ENCODE results near the gene TUBA4B.
A peak's percentile ranks its signal among the peaks of the same experiment; 100 is the strongest.
"Not testable (repeated sequence)": the region's sequence is repeated elsewhere in the genome, so short reads cannot be mapped to it uniquely, and the experiment has no call there.

TUBA4B gene

GRCh38 chr2:219278655-219279150 is 25.7 kb downstream of the TUBA4B start:
- DNase-seq: no peak

GRCh38 chr2:219279151-219279915 is 26.3 kb downstream of the TUBA4B start, which contains the start of gene DNAJB2:
TSS of gene DNAJB2 (plus strand) at chr2:219279366. CDS start at chr2:219279834, 468 bp downstream.
- DNase-seq: peak; percentile 98

- no peak for DNase-seq
These were observed 27.0 kb downstream of the TUBA4B start for GRCh38 chr2:219279916-219280516.

- no peak for DNase-seq
These were observed 27.6 kb downstream of the TUBA4B start for GRCh38 chr2:219280651-219281050.

- no peak for DNase-seq
These were observed 28.5 kb downstream of the TUBA4B start for GRCh38 chr2:219281588-219281987.

- DNase-seq: no peak
These were observed 29.3 kb downstream of the TUBA4B start for GRCh38 chr2:219282375-219282774.

- no peak for DNase-seq
These were observed 30.0 kb downstream of the TUBA4B start for GRCh38 chr2:219282943-219283581.

- DNase-seq: no peak
These were observed 31.7 kb downstream of the TUBA4B start for GRCh38 chr2:219284501-219285372.

GRCh38 chr2:219285373-219285735 is 32.3 kb downstream of the TUBA4B start:
- no peak for DNase-seq

- peak; percentile 23 for DNase-seq
These were observed 32.9 kb downstream of the TUBA4B start for GRCh38 chr2:219285894-219286425.

GRCh38 chr2:219286436-219287115 is 33.5 kb downstream of the TUBA4B start:
- DNase-seq: no peak

GRCh38 chr2:219287116-219287440 is 34.0 kb downstream of the TUBA4B start:
- not testable (repeated sequence) for DNase-seq

- DNase-seq: no peak
These were observed 34.7 kb downstream of the TUBA4B start for GRCh38 chr2:219287580-219288265.

- DNase-seq: no peak
These were observed 36.1 kb downstream of the TUBA4B start for GRCh38 chr2:219289195-219289536.

- no peak for DNase-seq
These were observed 36.7 kb downstream of the TUBA4B start for GRCh38 chr2:219289537-219290361.

GRCh38 chr2:219290381-219291171 is 37.5 kb downstream of the TUBA4B start:
- DNase-seq: no peak

GRCh38 chr2:219291394-219291793 is 38.4 kb downstream of the TUBA4B start:
- no peak for DNase-seq

GRCh38 chr2:219291910-219292490 is 39.0 kb downstream of the TUBA4B start:
- no peak for DNase-seq

GRCh38 chr2:219292616-219293015 is 39.6 kb downstream of the TUBA4B start:
- DNase-seq: no peak

Measured in DMS53 (cell line).